AML-193 (cell line): ENCODE measurements around the gene TANGO6.

Source experiments
- DNase-seq, 2 experiments: peaks; one replicate each; lab custom pipeline; 2025; lab: John Stamatoyannopoulos, UW

TANGO6 gene

GRCh38 chr16:68909099-68909733, 65.9 kb downstream of the TANGO6 start:
- no peak for DNase-seq

GRCh38 chr16:68910051-68910450, 66.7 kb downstream of the TANGO6 start:
- DNase-seq, result no peak

- no peak for DNase-seq
Measured at GRCh38 chr16:68915589-68915988, 72.3 kb downstream of the TANGO6 start.

GRCh38 chr16:68917541-68917940, 74.2 kb downstream of the TANGO6 start:
- DNase-seq, result no peak

DNA sequence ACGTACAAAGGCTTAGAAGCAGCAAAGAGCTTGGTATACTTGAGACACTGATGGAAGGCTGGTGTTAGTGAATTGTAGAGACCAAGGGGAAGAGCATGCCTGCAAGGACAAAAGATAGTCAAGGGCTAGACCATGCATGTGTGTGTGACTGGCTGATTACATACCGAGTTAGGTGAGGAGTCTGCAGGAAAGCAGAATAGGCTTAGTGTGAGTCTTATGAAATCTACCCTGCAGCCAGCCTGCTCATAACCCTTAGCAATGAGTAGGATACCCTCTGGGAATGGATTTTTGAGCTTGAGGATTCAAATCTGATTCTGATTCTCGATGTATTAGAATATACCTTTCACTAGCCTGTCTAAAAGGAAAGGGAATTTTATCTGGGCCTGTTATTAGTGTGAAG, 77.0 kb downstream of the TANGO6 start:
- no peak for DNase-seq

- DNase-seq, result no peak
Measured at GRCh38 chr16:68921637-68922036, 78.3 kb downstream of the TANGO6 start.

GRCh38 chr16:68923116-68923515, 79.8 kb downstream of the TANGO6 start:
- no peak for DNase-seq

DNA sequence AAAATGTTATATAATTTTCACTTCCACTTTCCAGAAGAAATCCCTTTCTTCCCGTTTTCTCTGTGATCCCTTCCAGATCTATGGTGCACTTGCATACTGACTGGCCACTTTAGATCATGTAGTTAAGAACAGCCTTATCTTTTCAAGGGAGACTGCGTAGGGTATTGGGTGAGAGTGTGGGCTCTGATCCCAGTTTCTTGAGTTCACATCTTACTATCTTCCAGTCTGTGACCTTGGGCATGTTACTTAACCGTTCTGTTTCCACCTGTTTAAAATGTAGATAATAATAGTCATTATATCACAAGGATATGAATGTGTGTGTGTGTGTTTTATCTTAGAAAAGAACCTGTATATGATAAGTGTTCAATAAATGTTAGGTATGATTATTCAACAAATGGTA, 83.7 kb downstream of the TANGO6 start:
- DNase-seq, result no peak

DNA sequence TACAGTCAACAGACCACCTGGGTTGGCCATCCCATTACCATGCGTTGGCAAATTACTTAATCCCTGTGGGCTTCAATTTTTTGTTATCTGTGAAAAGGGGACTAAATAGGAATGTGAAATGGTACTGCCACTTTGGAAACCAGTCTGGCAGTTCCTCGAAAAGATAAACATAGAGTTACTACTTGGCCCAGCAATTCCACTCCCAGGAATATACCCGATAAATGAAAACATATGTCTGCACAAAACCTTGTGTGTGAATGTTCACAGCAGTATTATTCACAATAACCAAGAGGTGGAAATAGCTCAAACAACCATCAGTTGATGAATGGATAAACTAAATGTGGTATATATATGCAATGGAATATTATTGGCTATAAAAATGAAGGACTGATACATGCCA, 87.9 kb downstream of the TANGO6 start:
- DNase-seq, result no peak

GRCh38 chr16:68934402-68934801, 91.1 kb downstream of the TANGO6 start:
- no peak for DNase-seq

GRCh38 chr16:68935008-68935407, 91.7 kb downstream of the TANGO6 start:
- no peak for DNase-seq

DNA sequence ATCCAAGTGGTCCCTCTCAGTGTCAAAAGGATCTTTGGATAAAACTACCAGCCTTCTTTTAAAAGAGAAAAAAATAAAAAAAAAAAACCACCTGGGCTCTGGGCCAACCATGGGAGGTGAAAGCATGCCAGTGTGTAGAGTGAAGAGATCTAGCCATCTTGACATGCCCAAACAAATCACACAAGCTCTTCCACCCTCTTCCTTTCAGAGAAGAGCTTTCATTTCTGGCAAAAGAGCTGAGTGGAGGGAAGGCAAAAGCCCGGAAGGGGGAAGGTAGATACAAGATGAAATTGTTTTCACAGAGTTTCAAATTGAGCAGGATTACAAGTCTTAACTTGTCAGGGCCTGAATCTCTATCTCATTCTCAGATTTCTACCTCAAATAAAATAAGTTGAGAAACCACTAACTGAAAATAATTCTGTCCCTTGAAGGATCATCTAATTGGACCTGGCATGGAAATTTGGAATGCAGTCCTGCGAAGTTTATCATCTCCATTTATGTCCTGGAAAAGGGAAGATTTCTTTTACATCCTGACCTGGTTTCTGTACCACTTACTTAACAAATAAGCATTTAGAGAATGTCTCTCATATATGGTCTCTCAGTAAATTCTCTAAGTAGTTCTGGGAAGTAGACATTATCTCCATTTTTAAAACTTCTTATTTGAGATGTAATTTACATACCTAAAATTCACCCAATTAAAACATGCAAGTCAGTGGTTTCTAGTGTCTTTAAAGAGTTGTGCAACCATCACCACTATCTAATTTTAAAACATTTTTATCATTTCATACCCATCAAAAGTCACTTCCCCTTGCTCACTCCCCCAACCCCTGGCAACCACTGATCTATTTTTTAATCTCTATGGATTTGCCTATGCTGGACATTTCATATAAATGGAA, 93.7 kb downstream of the TANGO6 start:
- DNase-seq, result no peak

- no peak for DNase-seq
Measured at GRCh38 chr16:68939692-68940320, 96.5 kb downstream of the TANGO6 start.

DNA sequence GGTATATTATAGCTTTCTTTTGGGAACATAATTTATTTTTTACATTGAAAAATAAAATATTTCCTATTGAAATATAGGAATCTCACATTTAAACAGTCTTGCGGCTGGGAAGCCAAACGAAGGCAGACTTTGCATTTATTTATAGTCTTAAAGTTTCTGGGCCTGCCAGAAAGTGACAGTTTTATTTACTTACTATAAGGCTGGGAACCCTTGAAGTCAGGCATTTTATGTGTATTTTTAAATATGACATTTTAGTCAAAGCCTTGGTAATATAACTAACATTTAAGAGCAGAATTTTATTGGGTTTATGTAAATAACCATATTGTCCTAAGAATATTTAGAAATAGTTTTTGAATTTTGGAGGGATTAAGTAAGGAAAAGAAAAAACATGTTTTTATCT, 97.5 kb downstream of the TANGO6 start:
- no peak for DNase-seq

GRCh38 chr16:68943961-68944360, 100.6 kb downstream of the TANGO6 start:
- DNase-seq, result no peak

- no peak for DNase-seq
Measured at GRCh38 chr16:68948230-68948910, 105.0 kb downstream of the TANGO6 start.

- no peak for DNase-seq
Measured at GRCh38 chr16:68951991-68952877, 108.9 kb downstream of the TANGO6 start.

- DNase-seq, result no peak
Measured at GRCh38 chr16:68954911-68955635, 111.7 kb downstream of the TANGO6 start.

DNA sequence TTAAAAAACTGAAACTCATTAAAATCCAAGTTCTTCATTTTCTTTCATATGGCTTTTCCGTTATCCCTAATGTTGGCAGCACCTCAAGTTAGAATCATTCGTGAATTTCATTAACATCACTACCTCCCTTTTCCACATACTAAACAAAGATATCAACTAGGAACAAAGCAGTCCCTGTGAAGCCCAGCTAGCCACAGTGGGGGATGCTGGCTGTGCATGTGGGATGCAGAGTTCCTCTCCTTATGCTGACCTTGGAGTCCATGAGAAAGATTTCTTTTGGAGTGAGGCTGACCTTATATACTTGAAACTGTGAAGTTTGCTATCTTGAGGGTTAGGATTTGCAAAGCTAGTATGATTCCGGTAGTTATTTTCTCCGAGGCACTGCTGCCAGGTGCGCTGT, 117.6 kb downstream of the TANGO6 start:
- DNase-seq, result no peak

- DNase-seq, result peak; percentile 94 to 95
Measured at GRCh38 chr16:68961778-68962402, 118.6 kb downstream of the TANGO6 start.
